ENCODE data around the gene IDUA.
A peak's percentile ranks its signal among the peaks of the same experiment; 100 is the strongest.

Gene IDUA

DNA sequence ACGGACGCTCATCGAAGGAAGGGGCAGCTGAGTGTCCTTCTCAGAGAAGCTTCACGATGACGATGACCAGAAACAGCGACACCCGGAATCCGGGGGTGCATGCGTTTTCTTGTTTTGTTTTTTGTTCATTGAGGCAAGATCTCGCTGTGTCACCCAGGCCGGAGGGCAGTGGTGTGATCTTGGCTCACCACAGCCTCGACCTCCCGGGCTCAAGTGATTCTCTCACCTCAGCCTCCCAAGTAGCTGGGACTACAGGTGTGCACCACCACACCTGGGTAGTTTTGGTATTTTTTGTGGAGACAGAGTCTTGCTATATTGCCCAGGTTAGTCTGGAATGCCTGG lies 33.3 kb upstream of the IDUA start:
- H3K27ac ChIP-seq = no peak overlapping the region
- no peak for TF ChIP-seq ZFX (IDR thresholded peaks at IDR 0.05; ENCODE audit: borderline replicate concordance)
- TF ChIP-seq, protein P1, sequence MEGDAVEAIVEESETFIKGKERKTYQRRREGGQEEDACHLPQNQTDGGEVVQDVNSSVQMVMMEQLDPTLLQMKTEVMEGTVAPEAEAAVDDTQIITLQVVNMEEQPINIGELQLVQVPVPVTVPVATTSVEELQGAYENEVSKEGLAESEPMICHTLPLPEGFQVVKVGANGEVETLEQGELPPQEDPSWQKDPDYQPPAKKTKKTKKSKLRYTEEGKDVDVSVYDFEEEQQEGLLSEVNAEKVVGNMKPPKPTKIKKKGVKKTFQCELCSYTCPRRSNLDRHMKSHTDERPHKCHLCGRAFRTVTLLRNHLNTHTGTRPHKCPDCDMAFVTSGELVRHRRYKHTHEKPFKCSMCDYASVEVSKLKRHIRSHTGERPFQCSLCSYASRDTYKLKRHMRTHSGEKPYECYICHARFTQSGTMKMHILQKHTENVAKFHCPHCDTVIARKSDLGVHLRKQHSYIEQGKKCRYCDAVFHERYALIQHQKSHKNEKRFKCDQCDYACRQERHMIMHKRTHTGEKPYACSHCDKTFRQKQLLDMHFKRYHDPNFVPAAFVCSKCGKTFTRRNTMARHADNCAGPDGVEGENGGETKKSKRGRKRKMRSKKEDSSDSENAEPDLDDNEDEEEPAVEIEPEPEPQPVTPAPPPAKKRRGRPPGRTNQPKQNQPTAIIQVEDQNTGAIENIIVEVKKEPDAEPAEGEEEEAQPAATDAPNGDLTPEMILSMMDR (IDR thresholded peaks at IDR 0.05) = no peak

DNA sequence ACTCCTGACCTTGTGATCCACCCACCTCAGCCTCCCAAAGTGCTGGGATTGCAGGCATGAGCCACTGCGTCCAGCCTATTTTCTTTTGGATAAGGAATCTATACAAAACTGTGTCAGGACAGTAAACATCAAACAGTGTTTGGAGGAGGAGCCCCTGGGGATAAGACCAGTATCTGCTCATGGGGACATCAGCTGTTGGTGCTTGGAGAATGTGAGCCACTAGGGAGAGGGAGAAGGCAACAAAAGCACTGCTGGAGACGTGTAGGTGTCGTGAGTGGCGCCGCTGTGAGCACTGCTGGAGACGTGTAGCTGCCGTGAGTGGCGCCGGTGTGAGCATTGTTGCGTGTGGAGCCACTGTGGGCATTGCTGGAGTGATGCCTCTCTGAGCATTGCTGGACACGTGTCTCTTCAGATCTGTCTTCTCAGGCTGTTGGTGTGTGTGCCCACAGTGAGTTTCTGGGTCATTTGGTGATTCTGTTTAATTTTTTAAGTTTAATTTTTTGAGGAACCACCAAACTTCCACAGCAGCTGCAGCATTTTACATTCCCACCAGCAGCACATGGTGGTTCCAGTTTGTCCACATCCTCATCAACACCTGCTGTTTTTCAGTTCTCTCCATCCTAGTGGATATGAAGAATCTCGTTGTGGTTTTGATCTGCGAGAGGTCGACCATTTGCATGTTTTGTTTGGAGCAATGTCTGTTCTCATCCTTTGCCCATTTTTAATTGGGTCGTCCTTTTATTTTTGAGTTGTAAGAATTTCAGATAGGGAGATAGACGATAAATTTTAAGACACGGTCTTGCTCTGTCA lies 32.4 kb upstream of the IDUA start:
- TF ChIP-seq, protein P1 (IDR thresholded peaks at IDR 0.05) = no peak
- TF ChIP-seq ZFX (IDR thresholded peaks at IDR 0.05; ENCODE audit: borderline replicate concordance) = no peak
- no peak overlapping the region for H3K27ac ChIP-seq

DNA sequence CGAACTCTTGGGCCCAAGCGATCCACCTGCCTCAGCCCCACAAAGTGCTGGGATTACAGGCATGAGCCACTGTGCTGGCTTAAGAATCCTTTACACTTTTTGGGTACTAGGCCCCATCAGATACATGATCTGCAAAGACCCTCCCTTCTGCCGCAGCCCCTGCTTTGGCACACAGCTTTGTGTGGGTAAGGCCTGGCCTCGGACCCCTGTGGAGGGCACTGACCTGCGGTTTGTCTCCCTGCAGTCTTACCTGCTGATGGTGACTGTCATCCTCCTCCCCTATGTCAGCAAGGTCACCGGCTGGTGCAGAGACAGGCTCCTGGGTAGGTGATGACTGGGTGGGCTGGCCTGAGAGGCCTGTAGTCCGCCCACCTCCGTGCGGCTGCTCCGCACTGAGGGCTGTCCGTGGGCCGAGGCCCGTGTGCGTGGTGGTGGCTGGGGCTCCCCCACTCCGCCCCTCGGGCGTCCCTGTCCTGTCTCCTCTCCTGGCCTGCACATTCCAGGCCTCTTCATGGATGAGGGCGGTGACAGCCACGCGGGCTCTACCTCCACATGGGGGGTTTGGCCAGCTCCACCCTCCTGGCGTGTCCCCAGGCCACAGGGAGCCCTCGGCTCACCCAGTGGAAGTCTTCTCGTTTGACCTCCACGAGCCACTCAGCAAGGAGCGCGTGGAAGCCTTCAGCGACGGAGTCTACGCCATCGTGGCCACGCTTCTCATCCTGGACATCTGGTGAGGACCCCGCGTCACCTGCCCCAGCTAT lies 31.5 kb upstream of the IDUA start:
- TF ChIP-seq, protein P1 (IDR thresholded peaks at IDR 0.05) = no peak
- no peak for TF ChIP-seq ZFX (IDR thresholded peaks at IDR 0.05; ENCODE audit: borderline replicate concordance)

DNA sequence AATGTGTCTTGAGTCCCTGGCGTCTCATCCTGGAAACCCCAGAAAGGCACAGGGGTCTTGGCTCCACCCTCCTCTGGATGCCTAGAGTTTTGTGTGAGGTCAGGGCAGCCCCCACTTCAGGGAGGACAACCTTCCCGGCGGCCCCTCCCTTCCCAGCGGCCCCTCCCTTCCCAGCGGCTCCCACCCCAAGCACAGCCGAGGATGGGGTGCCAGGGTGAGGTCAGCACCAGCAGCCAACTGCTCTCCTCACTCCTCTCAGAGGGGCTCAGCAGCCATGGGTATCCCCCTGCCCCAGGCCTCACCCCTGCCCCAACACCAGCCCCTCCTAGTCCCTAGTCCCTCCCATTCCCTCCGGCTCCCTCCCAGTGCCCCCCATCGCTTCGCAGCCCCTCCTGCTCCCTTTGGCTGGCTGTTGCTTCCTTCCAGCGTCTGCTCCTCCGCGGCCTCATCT lies 30.9 kb upstream of the IDUA start:
- no peak for TF ChIP-seq ZFX (IDR thresholded peaks at IDR 0.05; ENCODE audit: borderline replicate concordance)
- TF ChIP-seq, protein P1 (IDR thresholded peaks at IDR 0.05) = no peak
- H3K27ac ChIP-seq = no peak overlapping the region

More for the DNA sequence above, 31.5 kb upstream of the IDUA start:
- H3K27ac ChIP-seq = no peak overlapping the region

DNA sequence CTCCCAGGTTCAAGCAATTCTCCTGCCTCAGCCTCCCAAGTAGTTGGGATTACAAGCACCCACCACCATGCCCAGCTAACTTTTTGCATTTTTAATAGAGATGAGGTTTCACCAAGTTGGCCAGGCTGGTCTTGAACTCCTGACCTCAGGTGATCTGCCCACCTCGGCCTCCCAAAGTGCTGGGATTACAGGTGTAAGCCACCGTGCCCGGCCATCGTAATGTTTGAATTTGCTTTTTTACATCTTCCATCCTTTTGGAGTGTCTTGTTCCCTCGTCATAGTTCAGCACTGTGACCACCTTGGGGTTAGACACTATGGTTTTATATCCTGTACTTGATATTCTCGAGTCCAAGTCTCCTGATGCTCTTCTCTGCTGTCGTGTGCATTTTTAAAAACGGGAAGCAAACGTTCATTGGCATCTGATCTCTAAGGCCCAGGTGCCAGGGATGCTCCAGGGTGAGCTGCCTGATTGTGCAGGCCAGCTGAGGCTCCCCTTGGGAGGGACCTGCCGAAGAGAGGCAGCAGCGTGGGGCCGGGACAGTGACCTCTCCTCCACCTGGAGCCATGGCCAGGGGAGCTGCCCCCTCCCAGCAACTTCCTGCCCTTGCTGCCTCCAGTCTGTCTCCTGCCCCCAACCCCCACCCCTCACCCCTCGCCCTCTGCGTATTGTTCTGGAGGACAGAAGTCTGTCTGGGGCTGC lies 30.2 kb upstream of the IDUA start:
- TF ChIP-seq, protein P1 (IDR thresholded peaks at IDR 0.05) = no peak
- no peak for TF ChIP-seq ZFX (IDR thresholded peaks at IDR 0.05; ENCODE audit: borderline replicate concordance)

DNA sequence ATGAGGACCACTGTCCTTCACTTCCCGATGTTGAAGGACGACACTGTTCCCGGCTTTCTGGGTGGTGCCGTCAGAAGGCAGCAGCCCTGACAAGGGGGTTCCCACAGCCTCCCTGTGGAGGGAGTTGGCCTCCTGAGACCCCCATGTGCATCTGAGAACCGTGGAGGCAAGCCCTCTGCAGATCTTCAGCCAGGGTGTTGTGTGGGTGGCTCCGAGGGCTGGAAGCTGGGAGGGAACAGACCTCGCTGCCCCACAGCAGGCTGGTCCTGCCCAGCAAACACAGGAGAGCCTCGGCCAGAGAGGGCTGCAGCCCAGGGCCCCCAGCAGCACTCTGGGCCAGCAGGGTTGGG lies 29.6 kb upstream of the IDUA start:
- TF ChIP-seq ZFX (IDR thresholded peaks at IDR 0.05; ENCODE audit: borderline replicate concordance) = no peak
- TF ChIP-seq, protein P1 (IDR thresholded peaks at IDR 0.05) = no peak
- peak overlapping the region; percentile 44; the same call in 1 of the 2 replicates for H3K27ac ChIP-seq

More for the DNA sequence above, 30.2 kb upstream of the IDUA start:
- 0 out of 2 replicates have a peak overlapping the region, but pooled peaks have one; percentile 44 for H3K27ac ChIP-seq
